GM12891 (cell line): ENCODE data around the gene CAMK1.

Experiments
- POLR2A ChIP-seq: IDR thresholded peaks from 2 replicates; pipeline ENCODE4 v1.6.1; 2011; ENCODE audit warnings: low read depth, low read length, control low read depth
- POLR2AphosphoS5 ChIP-seq: IDR thresholded peaks from 2 replicates; pipeline ENCODE4 v1.6.1; 2011; ENCODE audit warnings: low read depth, low read length, control low read depth
- TAF1 ChIP-seq: IDR thresholded peaks from 2 replicates; pipeline ENCODE4 v1.6.1; 2011; ENCODE audit warnings: low read depth, low read length, control low read depth

DNA sequence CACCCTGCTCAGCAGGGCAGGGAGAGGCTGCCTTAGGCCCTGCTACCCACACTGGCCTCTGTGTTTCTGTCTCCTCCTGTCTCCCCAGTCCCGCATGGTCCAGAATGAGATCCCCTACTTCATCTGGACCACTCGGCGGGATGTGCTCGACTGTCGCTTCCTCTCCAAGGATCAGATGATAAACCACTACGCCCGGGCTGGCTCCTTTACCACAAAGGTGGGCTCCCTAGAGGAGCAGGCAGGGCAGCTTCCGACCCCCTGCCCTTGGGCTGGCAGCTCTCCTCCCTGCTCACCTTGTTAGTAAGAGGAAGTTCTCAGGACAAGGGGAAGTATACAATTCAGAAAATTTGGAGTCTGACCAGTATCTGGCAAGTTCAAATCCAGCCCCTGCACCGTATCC, 46.2 kb upstream of the CAMK1 start:
- TF ChIP-seq POLR2A: no peak
- TF ChIP-seq POLR2AphosphoS5: no peak
- no peak for TF ChIP-seq TAF1
